ENCODE measurements around the gene GUK1.

- TF ChIP-seq CTCF (IDR thresholded peaks at IDR 0.05) (no peak), POLR2A (IDR thresholded peaks at IDR 0.05) (no peak)
Measured at GRCh38 chr1:228151180-228151925, 11.3 kb downstream of the GUK1 start.

All from uterus (tissue), 2 donors.